Neural progenitor cell (in vitro differentiated cells): ENCODE data around the gene CXCR3.
"Not testable (repeated sequence)": the region's sequence is repeated elsewhere in the genome, so short reads cannot be mapped to it uniquely, and the experiment has no call there.

Source experiments
- EZH2phosphoT487 ChIP-seq: fragments of 200-600 bp; sonication (generic); IDR thresholded peaks from 2 replicates; pipeline ENCODE4 v1.6.1; 2017; ENCODE audit warnings: antibody characterized with exemption
- TF ChIP-seq, protein P1 (sequence below): fragments of 200-600 bp; sonication (generic); IDR thresholded peaks from 2 replicates; pipeline ENCODE4 v1.5.1; 2017; ENCODE audit warnings: antibody characterized with exemption, mild to moderate bottlenecking

DNA sequence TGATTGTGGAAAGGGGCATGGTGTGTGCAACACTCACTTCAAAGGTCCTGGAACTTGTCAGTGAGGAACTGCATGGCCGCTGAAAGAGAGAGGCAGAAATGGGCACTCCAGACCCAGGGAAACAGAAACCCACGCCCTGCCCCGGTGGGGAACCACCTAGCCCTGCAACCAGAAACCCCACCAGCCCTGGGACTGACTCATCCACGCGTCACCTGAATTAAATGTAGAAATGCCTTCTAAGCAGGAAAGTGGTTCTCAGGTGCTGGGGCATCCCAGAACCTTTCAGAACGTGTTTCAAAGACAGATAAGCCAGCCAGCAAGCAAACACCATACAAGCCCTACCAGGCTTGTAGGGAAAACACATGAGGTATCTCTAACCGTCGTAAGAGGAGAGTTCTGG, 44.9 kb upstream of the CXCR3 start:
- TF ChIP-seq, protein P1, sequence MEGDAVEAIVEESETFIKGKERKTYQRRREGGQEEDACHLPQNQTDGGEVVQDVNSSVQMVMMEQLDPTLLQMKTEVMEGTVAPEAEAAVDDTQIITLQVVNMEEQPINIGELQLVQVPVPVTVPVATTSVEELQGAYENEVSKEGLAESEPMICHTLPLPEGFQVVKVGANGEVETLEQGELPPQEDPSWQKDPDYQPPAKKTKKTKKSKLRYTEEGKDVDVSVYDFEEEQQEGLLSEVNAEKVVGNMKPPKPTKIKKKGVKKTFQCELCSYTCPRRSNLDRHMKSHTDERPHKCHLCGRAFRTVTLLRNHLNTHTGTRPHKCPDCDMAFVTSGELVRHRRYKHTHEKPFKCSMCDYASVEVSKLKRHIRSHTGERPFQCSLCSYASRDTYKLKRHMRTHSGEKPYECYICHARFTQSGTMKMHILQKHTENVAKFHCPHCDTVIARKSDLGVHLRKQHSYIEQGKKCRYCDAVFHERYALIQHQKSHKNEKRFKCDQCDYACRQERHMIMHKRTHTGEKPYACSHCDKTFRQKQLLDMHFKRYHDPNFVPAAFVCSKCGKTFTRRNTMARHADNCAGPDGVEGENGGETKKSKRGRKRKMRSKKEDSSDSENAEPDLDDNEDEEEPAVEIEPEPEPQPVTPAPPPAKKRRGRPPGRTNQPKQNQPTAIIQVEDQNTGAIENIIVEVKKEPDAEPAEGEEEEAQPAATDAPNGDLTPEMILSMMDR = not testable (repeated sequence)
- TF ChIP-seq EZH2phosphoT487 = not testable (repeated sequence)
